Measurements from ENCODE around the gene CSN1S1. TPM values are rescaled to one million over a fixed set of nuclear protein-coding genes. Genes with fewer than 3 reads are reported as not detected.

CSN1S1 gene
- polyA plus RNA-seq, 1 donor from 2014 or later = not detected

DNA sequence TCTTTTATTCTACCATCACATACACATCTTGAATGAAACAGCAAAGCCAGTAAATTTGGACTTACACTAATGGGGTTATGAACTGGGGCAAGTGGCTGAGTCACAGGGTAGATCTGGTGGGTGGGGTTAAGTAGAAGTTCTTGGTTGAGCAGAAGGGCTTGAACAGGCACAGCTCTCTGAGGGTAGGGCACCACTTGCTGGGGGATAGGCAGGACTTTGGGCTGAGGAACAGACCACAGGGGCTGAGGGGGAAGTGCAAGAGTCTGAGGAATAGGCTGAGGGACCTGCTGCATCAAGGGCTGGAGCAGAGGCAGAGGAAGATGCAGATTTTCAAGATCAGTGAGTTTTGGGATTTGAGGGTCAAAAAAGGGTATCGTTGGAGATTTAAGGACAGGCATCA lies 26.3 kb downstream of the CSN1S1 start:
- Mint-ChIP-seq H3K9me3 (no peaks in the 10 kb centered on the region), H3K4me3 (no peak overlapping the region), H3K4me1 (no peaks in the 10 kb centered on the region), H3K27ac (no peak overlapping the region), H3K36me3 (no peaks in the 10 kb centered on the region), H3K27me3 (no peaks in the 10 kb centered on the region)

DNA sequence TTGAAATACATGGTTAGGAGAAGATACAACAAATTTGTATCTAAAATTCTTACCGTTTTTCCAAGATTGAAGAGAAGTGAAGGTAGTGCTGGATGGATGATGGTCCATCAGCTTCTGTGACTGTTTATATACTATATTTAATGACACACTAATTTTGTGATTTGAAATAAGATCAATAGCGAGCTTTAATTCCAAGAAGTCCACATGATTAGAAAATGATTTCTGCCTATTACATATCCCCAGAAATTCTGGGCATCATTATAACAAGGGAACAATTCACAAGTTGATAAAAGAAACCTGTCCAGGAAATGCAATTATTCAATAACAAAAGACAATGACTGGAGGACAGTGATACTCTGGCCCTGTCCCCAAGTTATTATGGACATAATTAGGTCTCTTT lies 34.8 kb downstream of the CSN1S1 start, which contains the start of gene CSN2:
TSS of gene CSN2 (minus strand) at position 101 of the 400 bp plus-strand sequence. CDS start 4,733 bp downstream, outside the sequence.
- no peak within 1 kb of the TSS for H3K4me3 Mint-ChIP-seq
- no peaks in the 10 kb centered on the region for H3K4me1 Mint-ChIP-seq
- no peaks in the 10 kb centered on the region for H3K27me3 Mint-ChIP-seq
- peaks cover 0 to 2% (median 0%) of the 10 kb centered on the region in 3 donors for H3K9me3 Mint-ChIP-seq
- H3K27ac Mint-ChIP-seq = no peak within 1 kb of the TSS
- H3K36me3 Mint-ChIP-seq = no peaks in the 10 kb centered on the region

DNA sequence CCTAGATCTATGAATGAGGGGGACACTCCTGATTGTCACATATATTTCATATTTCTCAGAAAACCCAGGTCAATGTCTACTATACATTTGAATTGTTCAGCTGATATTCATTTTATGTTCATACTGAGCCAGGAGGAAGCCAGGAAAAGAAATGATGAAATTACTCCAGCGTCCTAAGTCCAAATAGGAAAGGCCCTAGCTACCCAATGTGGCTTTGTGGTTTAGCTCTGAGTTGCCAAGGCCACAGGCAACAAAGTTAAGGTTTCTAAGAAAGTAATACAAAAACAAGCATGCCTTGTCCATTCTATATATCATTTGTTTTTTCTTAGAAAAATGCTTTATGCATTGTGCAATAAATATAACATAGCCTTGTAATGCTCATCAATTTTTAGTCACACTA lies 39.2 kb downstream of the CSN1S1 start:
- Mint-ChIP-seq H3K27me3 (no peaks in the 10 kb centered on the region), H3K27ac (no peak overlapping the region), H3K4me1 (no peaks in the 10 kb centered on the region), H3K9me3 (peaks cover 0 to 2% (median 0%) of the 10 kb centered on the region in 3 donors), H3K36me3 (no peaks in the 10 kb centered on the region), H3K4me3 (no peak overlapping the region)

DNA sequence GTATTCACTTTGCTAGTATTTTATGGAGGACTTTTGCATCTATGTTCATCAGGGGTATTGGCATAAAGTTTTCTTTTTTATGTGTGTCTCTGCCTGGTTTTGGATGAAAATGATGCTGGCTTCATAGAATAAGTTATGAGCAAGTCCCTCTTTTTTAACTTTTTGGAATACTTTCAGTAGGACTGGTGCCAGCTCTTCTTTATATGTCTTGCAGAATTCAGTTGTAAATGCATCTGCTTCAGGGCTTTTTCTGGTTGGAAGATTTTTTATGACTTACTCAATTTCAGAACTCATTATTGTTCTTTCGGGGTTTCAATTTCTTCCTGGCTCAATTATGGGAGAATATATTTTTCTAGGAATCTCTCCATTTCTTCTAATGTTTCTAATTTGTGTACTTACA lies 43.8 kb downstream of the CSN1S1 start:
- no peak overlapping the region for H3K4me3 Mint-ChIP-seq
- H3K4me1 Mint-ChIP-seq = no peaks in the 10 kb centered on the region
- no peaks in the 10 kb centered on the region for H3K27me3 Mint-ChIP-seq
- no peaks in the 10 kb centered on the region for H3K36me3 Mint-ChIP-seq
- peaks cover 0 to 4% (median 0%) of the 10 kb centered on the region in 3 donors for H3K9me3 Mint-ChIP-seq
- H3K27ac Mint-ChIP-seq = no peak overlapping the region

DNA sequence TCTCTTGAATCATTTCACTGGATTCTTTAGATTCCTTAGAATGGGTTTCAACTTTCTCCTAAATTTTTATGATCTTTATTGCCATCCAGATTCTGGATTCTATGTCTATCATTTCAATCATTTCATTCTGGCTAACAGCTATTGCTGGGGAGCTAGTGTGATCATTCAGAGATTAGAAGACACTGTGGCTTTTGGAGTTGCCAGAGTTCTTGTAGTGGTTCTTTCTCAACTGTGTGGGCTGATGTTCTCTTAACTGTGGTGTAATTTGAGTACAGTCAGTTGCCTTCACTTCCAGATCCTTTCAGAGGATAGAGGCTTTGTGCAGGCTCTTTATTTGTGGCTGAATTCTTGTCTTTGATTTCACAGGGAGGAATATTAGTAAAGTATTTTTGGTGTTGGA lies 46.7 kb downstream of the CSN1S1 start:
- H3K27ac Mint-ChIP-seq = no peak overlapping the region
- peaks cover 0 to 9% (median 0%) of the 10 kb centered on the region in 3 donors for H3K9me3 Mint-ChIP-seq
- no peaks in the 10 kb centered on the region for H3K4me1 Mint-ChIP-seq
- no peaks in the 10 kb centered on the region for H3K36me3 Mint-ChIP-seq
- no peak overlapping the region for H3K4me3 Mint-ChIP-seq
- H3K27me3 Mint-ChIP-seq = no peaks in the 10 kb centered on the region

DNA sequence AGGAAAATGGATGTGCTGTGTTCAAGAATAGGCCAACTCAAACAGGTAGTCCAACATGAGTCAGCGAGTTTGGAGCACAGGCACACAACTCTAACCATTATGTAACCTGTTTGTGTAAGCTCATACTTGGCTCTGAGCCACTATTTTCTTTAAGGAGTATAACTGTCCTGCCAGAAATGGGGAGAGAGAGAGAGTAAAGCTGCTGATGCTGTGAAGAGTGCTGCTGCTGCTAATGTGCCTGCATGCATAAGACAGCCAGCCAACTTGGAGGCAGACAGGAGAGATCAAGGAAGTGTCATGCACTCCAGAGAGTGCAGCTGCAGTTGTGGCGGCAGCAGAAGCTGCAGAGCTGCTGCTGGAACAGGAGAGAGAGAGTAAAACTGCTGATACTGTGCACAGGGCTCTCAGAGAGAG lies 53.2 kb downstream of the CSN1S1 start:
- Mint-ChIP-seq H3K9me3 (peaks cover 0 to 9% (median 0%) of the 10 kb centered on the region in 3 donors), H3K27ac (no peak overlapping the region), H3K27me3 (no peaks in the 10 kb centered on the region), H3K4me1 (no peaks in the 10 kb centered on the region), H3K4me3 (no peak overlapping the region), H3K36me3 (no peaks in the 10 kb centered on the region)

DNA sequence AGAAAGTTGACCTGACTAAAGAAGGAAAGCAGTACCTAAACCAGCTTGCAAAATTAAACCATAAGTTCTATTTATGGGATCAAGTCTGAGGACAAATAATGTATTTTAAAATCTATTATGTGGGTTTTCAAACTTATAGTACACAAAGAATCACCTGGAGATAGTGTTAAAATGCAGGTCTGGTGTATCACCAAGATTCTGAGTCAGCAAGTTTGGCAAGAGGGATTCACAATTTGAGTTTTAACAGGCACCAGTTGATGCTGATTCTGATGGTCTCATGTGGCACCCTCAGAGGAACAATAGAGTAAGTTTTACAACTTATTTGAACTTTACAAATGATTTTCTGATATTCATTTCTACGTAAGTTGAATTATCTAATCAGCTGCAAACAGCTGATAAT lies 55.8 kb downstream of the CSN1S1 start:
- no peaks in the 10 kb centered on the region for H3K27me3 Mint-ChIP-seq
- peaks cover 0 to 3% (median 0%) of the 10 kb centered on the region in 3 donors for H3K9me3 Mint-ChIP-seq
- H3K4me1 Mint-ChIP-seq = no peaks in the 10 kb centered on the region
- no peak overlapping the region for H3K4me3 Mint-ChIP-seq
- no peak overlapping the region for H3K27ac Mint-ChIP-seq
- no peaks in the 10 kb centered on the region for H3K36me3 Mint-ChIP-seq

DNA sequence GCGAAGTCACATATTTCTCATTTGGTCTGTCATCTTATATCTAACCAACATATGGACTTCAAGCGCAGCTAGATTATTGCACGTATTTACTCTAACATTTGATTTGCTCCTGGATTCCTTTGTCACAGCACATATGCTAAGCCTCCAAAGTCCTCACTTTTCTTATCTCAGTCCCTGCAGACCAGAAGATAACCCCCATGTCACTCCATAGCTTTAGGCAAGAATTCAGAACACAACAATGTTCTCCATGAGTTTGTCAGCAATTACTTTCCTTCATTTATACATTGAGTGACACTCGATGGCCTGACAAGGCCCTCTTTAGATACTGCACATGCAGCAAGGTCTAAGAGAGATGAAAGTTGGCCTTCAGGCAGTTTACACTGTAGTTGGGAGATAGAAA lies 60.1 kb downstream of the CSN1S1 start:
- H3K4me3 Mint-ChIP-seq = no peak overlapping the region
- H3K36me3 Mint-ChIP-seq = no peaks in the 10 kb centered on the region
- no peak overlapping the region for H3K27ac Mint-ChIP-seq

DNA sequence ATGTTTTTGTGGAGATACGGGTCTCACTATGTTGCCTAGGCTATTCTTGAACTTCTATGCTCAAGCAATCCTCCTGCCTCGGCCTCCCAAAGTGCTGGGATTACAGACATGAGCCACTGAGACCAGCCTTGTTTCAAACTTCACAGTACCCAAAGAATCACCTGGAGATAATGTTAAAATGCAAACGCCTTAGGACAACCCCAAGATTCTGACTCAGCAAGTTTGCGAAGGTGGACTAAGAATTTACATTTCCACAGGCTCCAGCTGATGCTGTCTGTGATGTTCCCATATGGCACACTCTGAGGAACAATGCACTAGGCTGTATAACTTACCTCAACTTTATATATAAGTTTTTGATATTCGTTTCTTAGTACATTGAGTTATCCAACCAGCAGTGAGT lies 63.9 kb downstream of the CSN1S1 start:
- Mint-ChIP-seq H3K4me3 (no peak overlapping the region), H3K36me3 (no peaks in the 10 kb centered on the region), H3K27me3 (no peaks in the 10 kb centered on the region), H3K4me1 (no peaks in the 10 kb centered on the region), H3K9me3 (peaks cover 3 to 6% (median 3%) of the 10 kb centered on the region in 3 donors), H3K27ac (no peak overlapping the region)

More for the DNA sequence above, 60.1 kb downstream of the CSN1S1 start:
- no peaks in the 10 kb centered on the region for H3K4me1 Mint-ChIP-seq
- no peaks in the 10 kb centered on the region for H3K27me3 Mint-ChIP-seq
- H3K9me3 Mint-ChIP-seq = peaks cover 3% of the 10 kb centered on the region in 3 donors

DNA sequence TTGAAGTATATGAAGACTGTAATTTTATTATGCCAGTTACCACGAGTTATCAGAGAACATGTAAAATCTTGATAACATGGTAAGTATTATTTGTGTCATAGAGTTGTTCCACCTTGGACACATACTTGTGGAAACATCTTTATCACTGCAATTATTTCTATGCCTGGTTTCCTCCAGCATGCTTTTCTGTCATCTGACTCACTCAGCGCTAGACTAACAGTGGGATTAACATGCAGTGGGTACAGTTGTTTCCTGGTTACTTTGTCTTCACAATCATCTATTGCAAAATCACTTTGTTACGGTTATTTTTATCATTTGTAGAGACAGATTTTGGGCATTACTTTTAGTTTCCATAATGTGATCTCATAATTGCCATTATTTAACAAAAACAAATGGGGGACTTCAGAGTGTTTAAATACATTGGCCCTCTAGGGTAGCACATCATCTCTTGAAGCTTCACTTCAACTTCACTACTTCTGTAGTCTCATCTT lies 64.7 kb downstream of the CSN1S1 start, which contains the start of gene STATH:
TSS of gene STATH (plus strand) at position 441 of the 491 bp plus-strand sequence. CDS start 2,472 bp downstream, outside the sequence.
- Mint-ChIP-seq H3K4me1 (no peaks in the 10 kb centered on the region), H3K27me3 (no peaks in the 10 kb centered on the region), H3K9me3 (peaks cover 3 to 6% (median 3%) of the 10 kb centered on the region in 3 donors), H3K27ac (no peak within 1 kb of the TSS), H3K36me3 (no peaks in the 10 kb centered on the region), H3K4me3 (no peak within 1 kb of the TSS)

Other genes starting within 250 kb of the CSN1S1 start
- gene SULT1B1, start 170.4 kb upstream of the CSN1S1 start, polyA plus RNA-seq = 0.31 TPM
- gene SULT1E1, start 70.9 kb upstream of the CSN1S1 start, polyA plus RNA-seq = not detected
- gene CSN2, start 34.7 kb downstream of the CSN1S1 start, polyA plus RNA-seq = not detected
- not detected for gene STATH, start 64.9 kb downstream of the CSN1S1 start, polyA plus RNA-seq
- gene HTN3, start 97.4 kb downstream of the CSN1S1 start, polyA plus RNA-seq = not detected
- not detected for gene HTN1, start 119.4 kb downstream of the CSN1S1 start, polyA plus RNA-seq
- gene PRR27, start 223.2 kb downstream of the CSN1S1 start, polyA plus RNA-seq = not detected

All from IgD-negative memory B cell (primary cell).